A549 (cell line): ENCODE data around the gene NPRL2. TPM values are rescaled to one million over a fixed set of nuclear protein-coding genes. Genes with fewer than 3 reads are reported as not detected.

ENCODE experiments used
- ATAC-seq, 2 experiments: fragments of 200-7000 bp in 1 of 2; fragments of >200 bp in 1 of 2; cut with Nextera tagmentation in 1 of 2; cut with Tn5 transposase in 1 of 2; 3 replicates each; pipeline versions ENCODE4 v1.8.0 to v1.9.1; 2018 to 2020; ENCODE audit warnings: mild to moderate bottlenecking in 1 of 2, moderate library complexity in 1 of 2
- CTCF ChIA-PET: fragments of 300-600 bp; sonication (Branson Sonifier 250); formaldehyde crosslinking; extraction: SDS; loops from one replicate; lab custom pipeline; 2021; ENCODE audit warnings: antibody characterized with exemption, inconsistent platforms; lab: Yijun Ruan, JAX
- POLR2A ChIA-PET: fragments of 350-600 bp; formaldehyde crosslinking; extraction: SDS; loops from one replicate; lab custom pipeline; 2021; ENCODE audit warnings: antibody characterized with exemption, inconsistent platforms; lab: Yijun Ruan, JAX
- DNase-seq, 2 experiments: peaks; one replicate each; pipeline versions ENCODE4 v3.0.0 to v3.0.0-alpha.2; 2011 to 2016; ENCODE audit warnings: low read depth in 1 of 2, low spot score in 1 of 2
- FAIRE-seq: peaks from 2 replicates; lab custom pipeline; 2011; peaks lifted over from hg19 to GRCh38; lab: Jason Lieb, UNC
- H3K27ac ChIP-seq, 2 experiments: fragments of >200 bp; sonication (Bioruptor Twin); formaldehyde crosslinking; 3 replicates each; pipeline ENCODE4 v1.5.1; 2016 to 2017
- H3K4me1 ChIP-seq: fragments of >200 bp; sonication (Bioruptor Twin); formaldehyde crosslinking; 3 replicates; pipeline ENCODE4 v1.6.1; 2016
- H3K4me2 ChIP-seq: fragments of >200 bp; sonication (Bioruptor Twin); formaldehyde crosslinking; 3 replicates; pipeline ENCODE4 v1.6.1; 2016
- H3K4me3 ChIP-seq: fragments of >200 bp; sonication (Bioruptor Twin); formaldehyde crosslinking; 3 replicates; pipeline ENCODE4 v1.5.1; 2016
- H3K9me3 ChIP-seq: fragments of >200 bp; sonication (Bioruptor Twin); formaldehyde crosslinking; 3 replicates; pipeline ENCODE4 v1.6.1; 2016
- E2F6 ChIP-seq: IDR thresholded peaks from 2 replicates; pipeline ENCODE4 v1.6.1; 2012; ENCODE audit warnings: low read depth, borderline replicate concordance
- ELK1 ChIP-seq: fragments of 150-350 bp; IDR thresholded peaks from 2 replicates; pipeline ENCODE4 v1.6.1; 2014; ENCODE audit warnings: low read depth, mild to moderate bottlenecking, low read length
- FOSL2 ChIP-seq, 2 experiments: fragments of 450-650 bp in 1 of 2; fragments of >200 bp in 1 of 2; sonication (Bioruptor Twin) in 1 of 2; formaldehyde crosslinking; IDR thresholded peaks; 2 replicates each; pipeline versions ENCODE4 v1.5.0 to v1.6.1; 2016 to 2020; ENCODE audit warnings: mild to moderate bottlenecking in 1 of 2, moderate library complexity in 1 of 2
- FOXS1 ChIP-seq: fragments of 250-450 bp; sonication (Bioruptor Pico); IDR thresholded peaks from 2 replicates; pipeline ENCODE4 v1.5.0; 2020; ENCODE audit warnings: mild to moderate bottlenecking, moderate library complexity
- HOXB5 ChIP-seq: fragments of 250-450 bp; sonication (Bioruptor Pico); IDR thresholded peaks from 2 replicates; pipeline ENCODE4 v1.5.0; 2020; ENCODE audit warnings: mild to moderate bottlenecking, moderate library complexity
- JUN ChIP-seq, 2 experiments: fragments of >200 bp; sonication (Bioruptor Twin); formaldehyde crosslinking; IDR thresholded peaks; 2 replicates in 1 of 2; 3 replicates in 1 of 2; pipeline ENCODE4 v1.6.1; 2016 to 2017
- MAZ ChIP-seq: fragments of 150-350 bp; IDR thresholded peaks from 2 replicates; pipeline ENCODE4 v1.6.1; 2014; ENCODE audit warnings: antibody characterized with exemption, low read depth, low read length, borderline replicate concordance
- NFE2L2 ChIP-seq: fragments of 150-350 bp; conservative IDR thresholded peaks from 2 replicates; pipeline ENCODE4 v1.6.1; 2014; ENCODE audit warnings: low read length
- PHF8 ChIP-seq: fragments of 200-600 bp; sonication (generic); IDR thresholded peaks from 2 replicates; pipeline ENCODE4 v1.6.1; 2016; ENCODE audit warnings: low read depth, mild to moderate bottlenecking, antibody characterized with exemption, moderate library complexity, borderline replicate concordance
- SREBF2 ChIP-seq: fragments of 450-650 bp; IDR thresholded peaks from 2 replicates; pipeline ENCODE4 v1.6.1; 2014; ENCODE audit warnings: mild to moderate bottlenecking, moderate library complexity
- TFCP2L1 ChIP-seq: fragments of 250-450 bp; sonication (Bioruptor Pico); IDR thresholded peaks from 2 replicates; pipeline ENCODE4 v1.5.0; 2021; ENCODE audit warnings: mild to moderate bottlenecking
- USF2 ChIP-seq: fragments of 450-650 bp; IDR thresholded peaks from 2 replicates; pipeline ENCODE4 v1.6.1; 2014; ENCODE audit warnings: antibody characterized with exemption
- ZC3H11A ChIP-seq: fragments of 450-650 bp; IDR thresholded peaks from 2 replicates; pipeline ENCODE4 v1.6.1; 2014; ENCODE audit warnings: antibody characterized with exemption, mild to moderate bottlenecking
- ZFP36 ChIP-seq: fragments of 450-650 bp; IDR thresholded peaks from 2 replicates; pipeline ENCODE4 v1.6.1; 2014; ENCODE audit warnings: borderline replicate concordance; ENCODE audit not compliant: partially characterized antibody
- WGBS: methylation state at CpG from one replicate; pipeline ENCODE4 v1.1.6; 2017; ENCODE audit errors: missing lambda C conversion rate; 5-methylcytosine and 5-hydroxymethylcytosine counted together
- polyA plus RNA-seq, 4 experiments: library from polyadenylated mRNA; depleted of rRNA in 3 of 4; stranded (reverse); fragments of >200 nt; fragmentation: RNase III in 1 of 4; extraction: RNeasy Plus Mini Kit Qiagen cat#74134 plus additional on column Dnase treatment in 1 of 4; gene quantifications; 2 replicates in 3 of 4; 3 replicates in 1 of 4; pipeline ENCODE4 v1.2.3, GENCODE V29; 2011 to 2017

The NPRL2 gene
- polyA plus RNA-seq, 2 of the 4 experiments (the other 2 are of a cell fraction): 19.5 to 19.9 TPM

GRCh38 chr3:50297384-50297775 is 53.2 kb downstream of the NPRL2 start:
- no peak for TF ChIP-seq TFCP2L1 (CRISPR knock-in tag)
- no peak for TF ChIP-seq JUN (IDR thresholded peaks at IDR 0.05)
- TF ChIP-seq MAZ: no peak
- no peak for TF ChIP-seq FOSL2 (IDR thresholded peaks at IDR 0.05)
- no peak for TF ChIP-seq FOSL2 (CRISPR knock-in tag; IDR thresholded peaks at IDR 0.05)
- no peak for TF ChIP-seq ZC3H11A
- no peak for TF ChIP-seq PHF8
- TF ChIP-seq USF2: no peak
- TF ChIP-seq ZFP36: no peak
- TF ChIP-seq FOXS1: no peak
- no peak for TF ChIP-seq ELK1
- no peak for TF ChIP-seq NFE2L2
- TF ChIP-seq HOXB5 (CRISPR knock-in tag): no peak
- no peak for TF ChIP-seq E2F6
- no peak for TF ChIP-seq SREBF2
- TF ChIP-seq, all 56 proteins: peak for 0
- ATAC-seq (no peak), DNase-seq (no peak), FAIRE-seq (no peak)
- Histone ChIP-seq H3K4me3 (no peak overlapping the region), H3K27ac (no peak overlapping the region), H3K9me3 (no peaks in the 10 kb centered on the region), H3K4me2 (no peak overlapping the region), H3K4me1 (peaks cover 23% of the 10 kb centered on the region; the same call in 2 of the 3 replicates)
- CTCF ChIA-PET: interaction anchor here (0.8 to 2.5 kb wide), 4 partner anchors 25 to 50 kb away, joined by 3 to 13 read pairs (median 3); no protein-coding TSS in a partner anchor
- WGBS: 100% methylated on average over 1 of the region's 2 CpGs
- POLR2A ChIA-PET: no interaction called here

Other genes with a start within 250 kb of the NPRL2 start
- gene SEMA3F, start 195.5 kb downstream of the NPRL2 start, polyA plus RNA-seq (2011; rRNA removed): 2.9 and 5.0 TPM in 2 replicates
- gene SEMA3F, start 195.5 kb downstream of the NPRL2 start, polyA plus RNA-seq (2017; fragmentation: RNase III; extraction: RNeasy Plus Mini Kit Qiagen cat#74134 plus additional on column Dnase treatment): 9.0 to 10.6 TPM (median 10.1 TPM) in 3 replicates
- not detected in 2 replicates for gene GNAT1, start 159.2 kb downstream of the NPRL2 start, polyA plus RNA-seq (2011; rRNA removed)
- gene GNAT1, start 159.2 kb downstream of the NPRL2 start, polyA plus RNA-seq (2017; fragmentation: RNase III; extraction: RNeasy Plus Mini Kit Qiagen cat#74134 plus additional on column Dnase treatment): not detected in 3 replicates
- gene SLC38A3, start 145.5 kb downstream of the NPRL2 start, polyA plus RNA-seq (2011; rRNA removed): 0.05 and 0.12 TPM in 2 replicates
- gene SLC38A3, start 145.5 kb downstream of the NPRL2 start, polyA plus RNA-seq (2017; fragmentation: RNase III; extraction: RNeasy Plus Mini Kit Qiagen cat#74134 plus additional on column Dnase treatment): 0.10 to 0.13 TPM in 2 of 3 replicates, not detected in the other
- gene GNAI2, start 114.6 kb downstream of the NPRL2 start, polyA plus RNA-seq (2011; rRNA removed): 67.0 and 67.8 TPM in 2 replicates
- 44.6 to 48.8 TPM (median 47.4 TPM) in 3 replicates for gene GNAI2, start 114.6 kb downstream of the NPRL2 start, polyA plus RNA-seq (2017; fragmentation: RNase III; extraction: RNeasy Plus Mini Kit Qiagen cat#74134 plus additional on column Dnase treatment)
- gene SEMA3B, start 81.6 kb downstream of the NPRL2 start, polyA plus RNA-seq (2011; rRNA removed): 6.5 and 6.8 TPM in 2 replicates
- gene SEMA3B, start 81.6 kb downstream of the NPRL2 start, polyA plus RNA-seq (2017; fragmentation: RNase III; extraction: RNeasy Plus Mini Kit Qiagen cat#74134 plus additional on column Dnase treatment): 6.5 to 8.4 TPM (median 7.4 TPM) in 3 replicates
- gene LSMEM2, start 71.7 kb downstream of the NPRL2 start, polyA plus RNA-seq (2011; rRNA removed): not detected in 2 replicates
- gene LSMEM2, start 71.7 kb downstream of the NPRL2 start, polyA plus RNA-seq (2017; fragmentation: RNase III; extraction: RNeasy Plus Mini Kit Qiagen cat#74134 plus additional on column Dnase treatment): 0.09 TPM in 1 of 3 replicates, not detected in the others
- gene IFRD2, start 58.3 kb downstream of the NPRL2 start, polyA plus RNA-seq (2011; rRNA removed): 42.2 and 44.5 TPM in 2 replicates
- gene IFRD2, start 58.3 kb downstream of the NPRL2 start, polyA plus RNA-seq (2017; fragmentation: RNase III; extraction: RNeasy Plus Mini Kit Qiagen cat#74134 plus additional on column Dnase treatment): 79.7 to 86.2 TPM (median 80.9 TPM) in 3 replicates
- 3.0 and 5.2 TPM in 2 replicates for gene HYAL3, start 51.4 kb downstream of the NPRL2 start, polyA plus RNA-seq (2011; rRNA removed)
- 4.8 to 5.4 TPM (median 5.0 TPM) in 3 replicates for gene HYAL3, start 51.4 kb downstream of the NPRL2 start, polyA plus RNA-seq (2017; fragmentation: RNase III; extraction: RNeasy Plus Mini Kit Qiagen cat#74134 plus additional on column Dnase treatment)
- gene NAA80, start 51.4 kb downstream of the NPRL2 start, polyA plus RNA-seq (2011; rRNA removed): 3.1 and 4.5 TPM in 2 replicates
- gene NAA80, start 51.4 kb downstream of the NPRL2 start, polyA plus RNA-seq (2017; fragmentation: RNase III; extraction: RNeasy Plus Mini Kit Qiagen cat#74134 plus additional on column Dnase treatment): 4.5 to 5.4 TPM (median 5.3 TPM) in 3 replicates
- 1.1 and 1.6 TPM in 2 replicates for gene HYAL1, start 47.2 kb downstream of the NPRL2 start, polyA plus RNA-seq (2011; rRNA removed)
- 0.42 to 0.62 TPM (median 0.54 TPM) in 3 replicates for gene HYAL1, start 47.2 kb downstream of the NPRL2 start, polyA plus RNA-seq (2017; fragmentation: RNase III; extraction: RNeasy Plus Mini Kit Qiagen cat#74134 plus additional on column Dnase treatment)
- gene HYAL2, start 28.0 kb downstream of the NPRL2 start, polyA plus RNA-seq (2011; rRNA removed): 31.0 and 34.6 TPM in 2 replicates
- gene HYAL2, start 28.0 kb downstream of the NPRL2 start, polyA plus RNA-seq (2017; fragmentation: RNase III; extraction: RNeasy Plus Mini Kit Qiagen cat#74134 plus additional on column Dnase treatment): 21.4 to 24.5 TPM (median 24.4 TPM) in 3 replicates
- gene TUSC2, start 22.6 kb downstream of the NPRL2 start, polyA plus RNA-seq (2011; rRNA removed): 23.5 and 26.7 TPM in 2 replicates
- 18.2 to 19.9 TPM (median 18.8 TPM) in 3 replicates for gene TUSC2, start 22.6 kb downstream of the NPRL2 start, polyA plus RNA-seq (2017; fragmentation: RNase III; extraction: RNeasy Plus Mini Kit Qiagen cat#74134 plus additional on column Dnase treatment)
- 11.9 and 15.4 TPM in 2 replicates for gene RASSF1, start 9.9 kb downstream of the NPRL2 start, polyA plus RNA-seq (2011; rRNA removed)
- 14.4 to 15.7 TPM (median 15.5 TPM) in 3 replicates for gene RASSF1, start 9.9 kb downstream of the NPRL2 start, polyA plus RNA-seq (2017; fragmentation: RNase III; extraction: RNeasy Plus Mini Kit Qiagen cat#74134 plus additional on column Dnase treatment)
- gene ZMYND10, start 5.0 kb downstream of the NPRL2 start, polyA plus RNA-seq (2011; rRNA removed): 0.41 and 0.43 TPM in 2 replicates
- 0.71 to 0.84 TPM (median 0.77 TPM) in 3 replicates for gene ZMYND10, start 5.0 kb downstream of the NPRL2 start, polyA plus RNA-seq (2017; fragmentation: RNase III; extraction: RNeasy Plus Mini Kit Qiagen cat#74134 plus additional on column Dnase treatment)
- gene CYB561D2, start 87 bp upstream of the NPRL2 start, polyA plus RNA-seq (2011; rRNA removed): 14.4 and 23.1 TPM in 2 replicates
- 17.2 to 17.9 TPM (median 17.7 TPM) in 3 replicates for gene CYB561D2, start 87 bp upstream of the NPRL2 start, polyA plus RNA-seq (2017; fragmentation: RNase III; extraction: RNeasy Plus Mini Kit Qiagen cat#74134 plus additional on column Dnase treatment)
- 17.4 and 18.8 TPM in 2 replicates for gene TMEM115, start 8.7 kb upstream of the NPRL2 start, polyA plus RNA-seq (2011; rRNA removed)
- gene TMEM115, start 8.7 kb upstream of the NPRL2 start, polyA plus RNA-seq (2017; fragmentation: RNase III; extraction: RNeasy Plus Mini Kit Qiagen cat#74134 plus additional on column Dnase treatment): 22.0 to 26.8 TPM (median 26.8 TPM) in 3 replicates
- gene CACNA2D2, start 152.9 kb upstream of the NPRL2 start, polyA plus RNA-seq (2011; rRNA removed): 0.21 and 0.22 TPM in 2 replicates
- gene CACNA2D2, start 152.9 kb upstream of the NPRL2 start, polyA plus RNA-seq (2017; fragmentation: RNase III; extraction: RNeasy Plus Mini Kit Qiagen cat#74134 plus additional on column Dnase treatment): 0.41 to 0.75 TPM (median 0.55 TPM) in 3 replicates
- 3.4 and 5.0 TPM in 2 replicates for gene C3orf18, start 217.0 kb upstream of the NPRL2 start, polyA plus RNA-seq (2011; rRNA removed)
- 3.9 to 5.9 TPM (median 5.4 TPM) in 3 replicates for gene C3orf18, start 217.0 kb upstream of the NPRL2 start, polyA plus RNA-seq (2017; fragmentation: RNase III; extraction: RNeasy Plus Mini Kit Qiagen cat#74134 plus additional on column Dnase treatment)
- gene HEMK1, start 218.7 kb upstream of the NPRL2 start, polyA plus RNA-seq (2011; rRNA removed): 4.7 and 5.1 TPM in 2 replicates
- 4.3 to 5.4 TPM (median 4.3 TPM) in 3 replicates for gene HEMK1, start 218.7 kb upstream of the NPRL2 start, polyA plus RNA-seq (2017; fragmentation: RNase III; extraction: RNeasy Plus Mini Kit Qiagen cat#74134 plus additional on column Dnase treatment)